HEK293 (cell line): ENCODE measurements around the gene PSPC1.

Experiments used
- CTCF ChIA-PET: fragments of 350-600 bp; formaldehyde crosslinking; extraction: SDS; loops from one replicate; lab custom pipeline; 2021; ENCODE audit warnings: antibody characterized with exemption; lab: Yijun Ruan, JAX
- POLR2A ChIA-PET: fragments of 300-600 bp; formaldehyde crosslinking; extraction: SDS; loops from one replicate; lab custom pipeline; 2020; ENCODE audit warnings: antibody characterized with exemption, inconsistent platforms; lab: Yijun Ruan, JAX
- H3K27ac ChIP-seq: fragments of 200-500 bp; sonication (Bioruptor generic); 2 replicates; pipeline ENCODE4 v1.5.1; 2014; ENCODE audit warnings: low read depth, low read length, control low read depth, inconsistent platforms; ENCODE audit errors: extremely low read depth
- H3K36me3 ChIP-seq, 2 experiments: fragments of 200-500 bp in 1 of 2; sonication (Bioruptor generic) in 1 of 2; 1 replicate in 1 of 2; 2 replicates in 1 of 2; pipeline ENCODE4 v1.5.1; 2014 to 2017; ENCODE audit warnings: inconsistent platforms in 2 of 2, low read length in 2 of 2; ENCODE audit not compliant: control insufficient read depth in 2 of 2, insufficient read depth in 1 of 2
- H3K4me1 ChIP-seq: fragments of 200-500 bp; sonication (Bioruptor generic); 2 replicates; pipeline ENCODE4 v1.5.1; 2014; ENCODE audit warnings: mild to moderate bottlenecking, low read length, inconsistent platforms; ENCODE audit not compliant: control insufficient read depth, insufficient read depth
- H3K4me3 ChIP-seq: 2 replicates; pipeline ENCODE4 v1.5.1; 2011; ENCODE audit warnings: low read depth, mild to moderate bottlenecking, control low read depth, low read length, moderate library complexity
- H3K9me3 ChIP-seq: fragments of 200-500 bp; sonication (Bioruptor generic); 2 replicates; pipeline ENCODE4 v1.5.1; 2014; ENCODE audit warnings: low read depth, low read length, inconsistent platforms; ENCODE audit not compliant: control insufficient read depth, insufficient read depth
- BCL11A ChIP-seq: fragments of 450-650 bp; formaldehyde crosslinking; IDR thresholded peaks from 2 replicates; pipeline ENCODE4 v1.5.1; 2016; ENCODE audit warnings: low read depth, missing biosample characterization, missing genetic modification characterization
- GFI1B ChIP-seq: fragments of 450-650 bp; formaldehyde crosslinking; IDR thresholded peaks from 2 replicates; pipeline ENCODE4 v1.5.1; 2016; ENCODE audit warnings: missing biosample characterization, missing genetic modification characterization
- KLF1 ChIP-seq: fragments of 450-650 bp; formaldehyde crosslinking; IDR thresholded peaks from 2 replicates; pipeline ENCODE4 v1.5.1; 2016; ENCODE audit warnings: missing biosample characterization, missing genetic modification characterization
- OSR2 ChIP-seq: fragments of 450-650 bp; formaldehyde crosslinking; IDR thresholded peaks from 2 replicates; pipeline ENCODE4 v1.5.1; 2016; ENCODE audit warnings: missing biosample characterization, missing genetic modification characterization
- PRDM2 ChIP-seq: fragments of 450-650 bp; formaldehyde crosslinking; IDR thresholded peaks from 2 replicates; pipeline ENCODE4 v1.5.1; 2016; ENCODE audit warnings: missing biosample characterization, missing genetic modification characterization, borderline replicate concordance
- WT1 ChIP-seq: fragments of 450-650 bp; formaldehyde crosslinking; IDR thresholded peaks from 2 replicates; pipeline ENCODE4 v1.5.1; 2016; ENCODE audit warnings: missing biosample characterization, missing genetic modification characterization
- ZBTB10 ChIP-seq: fragments of 450-650 bp; formaldehyde crosslinking; IDR thresholded peaks from 2 replicates; pipeline ENCODE4 v1.5.1; 2016; ENCODE audit warnings: missing biosample characterization, missing genetic modification characterization
- ZBTB8A ChIP-seq: fragments of 450-650 bp; formaldehyde crosslinking; IDR thresholded peaks from 2 replicates; pipeline ENCODE4 v1.5.1; 2016; ENCODE audit warnings: missing biosample characterization, missing genetic modification characterization
- ZFP41 ChIP-seq: fragments of 450-650 bp; formaldehyde crosslinking; IDR thresholded peaks from 2 replicates; pipeline ENCODE4 v1.5.1; 2016; ENCODE audit warnings: missing biosample characterization, missing genetic modification characterization, borderline replicate concordance
- ZNF138 ChIP-seq: fragments of 450-650 bp; formaldehyde crosslinking; IDR thresholded peaks from 2 replicates; pipeline ENCODE4 v1.5.1; 2016; ENCODE audit warnings: missing biosample characterization, missing genetic modification characterization, borderline replicate concordance
- ZNF16 ChIP-seq: fragments of 450-650 bp; formaldehyde crosslinking; IDR thresholded peaks from 2 replicates; pipeline ENCODE4 v1.5.1; 2016; ENCODE audit warnings: low read depth, missing biosample characterization, missing genetic modification characterization
- ZNF214 ChIP-seq: fragments of 450-650 bp; formaldehyde crosslinking; IDR thresholded peaks from 2 replicates; pipeline ENCODE4 v1.5.1; 2017; ENCODE audit warnings: missing biosample characterization, mild to moderate bottlenecking, missing genetic modification characterization, borderline replicate concordance
- ZNF239 ChIP-seq: fragments of 450-650 bp; formaldehyde crosslinking; IDR thresholded peaks from 2 replicates; pipeline ENCODE4 v1.5.1; 2016; ENCODE audit warnings: missing biosample characterization, missing genetic modification characterization
- ZNF311 ChIP-seq: fragments of 450-650 bp; formaldehyde crosslinking; IDR thresholded peaks from 2 replicates; pipeline ENCODE4 v1.5.1; 2017; ENCODE audit warnings: missing biosample characterization, missing genetic modification characterization, borderline replicate concordance
- ZNF37A ChIP-seq: fragments of 450-650 bp; IDR thresholded peaks from 2 replicates; pipeline ENCODE4 v1.5.1; 2018; ENCODE audit warnings: missing biosample characterization, missing genetic modification characterization
- ZNF426 ChIP-seq: fragments of 450-650 bp; formaldehyde crosslinking; IDR thresholded peaks from 2 replicates; pipeline ENCODE4 v1.5.1; 2017; ENCODE audit warnings: missing biosample characterization, missing genetic modification characterization, mild to moderate bottlenecking, inconsistent platforms, moderate library complexity
- ZNF585B ChIP-seq: fragments of 450-650 bp; formaldehyde crosslinking; IDR thresholded peaks from 2 replicates; pipeline ENCODE4 v1.5.1; 2016; ENCODE audit warnings: missing biosample characterization, missing genetic modification characterization
- ZNF623 ChIP-seq: fragments of 450-650 bp; formaldehyde crosslinking; IDR thresholded peaks from 2 replicates; pipeline ENCODE4 v1.5.1; 2016; ENCODE audit warnings: missing biosample characterization, missing genetic modification characterization
- ZNF639 ChIP-seq: fragments of 450-650 bp; formaldehyde crosslinking; IDR thresholded peaks from 2 replicates; pipeline ENCODE4 v1.5.1; 2016; ENCODE audit warnings: missing biosample characterization, missing genetic modification characterization
- ZNF701 ChIP-seq: fragments of 450-650 bp; formaldehyde crosslinking; IDR thresholded peaks from 2 replicates; pipeline ENCODE4 v1.5.1; 2016; ENCODE audit warnings: missing biosample characterization, missing genetic modification characterization
- ZNF785 ChIP-seq: fragments of 450-650 bp; formaldehyde crosslinking; IDR thresholded peaks from 2 replicates; pipeline ENCODE4 v1.5.1; 2016; ENCODE audit warnings: missing biosample characterization, missing genetic modification characterization

PSPC1 gene

GRCh38 chr13:19658831-19659230 lies 123.9 kb downstream of the PSPC1 start (continued):
- no peak for TF ChIP-seq ZNF214

GRCh38 chr13:19657872-19658591 lies 124.7 kb downstream of the PSPC1 start:
- H3K4me1 ChIP-seq = no peaks in the 10 kb centered on the region
- H3K27ac ChIP-seq = no peak overlapping the region
- H3K4me3 ChIP-seq = no peak overlapping the region
- no peaks in the 10 kb centered on the region for H3K9me3 ChIP-seq
- TF ChIP-seq ZNF239 (tag by site-specific recombination) (no peak), ZFP41 (tag by site-specific recombination) (no peak), ZNF37A (no peak), ZNF785 (tag by site-specific recombination) (no peak), ZNF311 (tag by site-specific recombination) (no peak), ZBTB8A (tag by site-specific recombination) (no peak), ZNF701 (tag by site-specific recombination) (no peak), PRDM2 (no peak), ZNF426 (tag by site-specific recombination) (no peak), ZNF639 (no peak), ZNF16 (tag by site-specific recombination) (no peak), KLF1 (no peak), ZNF623 (tag by site-specific recombination) (no peak), GFI1B (tag by site-specific recombination) (no peak), WT1 (tag by site-specific recombination) (no peak), ZNF138 (no peak), BCL11A (tag by site-specific recombination) (no peak), OSR2 (tag by site-specific recombination) (no peak), ZNF585B (tag by site-specific recombination) (no peak), ZBTB10 (tag by site-specific recombination) (no peak)
- peaks cover 16 to 43% of the 10 kb centered on the region in 2 experiments; a peak in 2 of 3 replicates for H3K36me3 ChIP-seq
- CTCF ChIA-PET = no interaction called here
- POLR2A ChIA-PET = no interaction called here
